ENCODE results near the gene FOXF1.

The FOXF1 gene

DNA sequence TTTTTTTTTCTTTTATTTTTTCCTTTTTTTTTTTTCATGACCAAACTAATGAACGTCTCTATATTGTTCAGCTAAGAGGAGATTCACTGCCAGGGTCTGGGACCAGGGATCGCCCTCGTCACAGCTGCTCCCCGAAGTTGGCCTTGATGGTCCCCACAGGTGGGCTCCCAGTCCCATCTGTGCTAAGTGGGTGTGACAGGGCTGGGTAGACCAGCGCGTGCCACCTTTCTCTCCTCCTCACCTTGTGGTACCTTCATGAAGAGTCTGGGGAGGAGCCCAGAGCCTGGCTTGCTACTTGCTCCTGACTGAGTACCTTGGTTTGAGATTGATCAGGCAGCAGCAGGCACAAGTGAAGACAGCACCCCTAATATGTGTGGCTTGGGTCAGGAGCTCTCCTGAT is 6.5 kb upstream of the FOXF1 start:
- no peak for DNase-seq

DNA sequence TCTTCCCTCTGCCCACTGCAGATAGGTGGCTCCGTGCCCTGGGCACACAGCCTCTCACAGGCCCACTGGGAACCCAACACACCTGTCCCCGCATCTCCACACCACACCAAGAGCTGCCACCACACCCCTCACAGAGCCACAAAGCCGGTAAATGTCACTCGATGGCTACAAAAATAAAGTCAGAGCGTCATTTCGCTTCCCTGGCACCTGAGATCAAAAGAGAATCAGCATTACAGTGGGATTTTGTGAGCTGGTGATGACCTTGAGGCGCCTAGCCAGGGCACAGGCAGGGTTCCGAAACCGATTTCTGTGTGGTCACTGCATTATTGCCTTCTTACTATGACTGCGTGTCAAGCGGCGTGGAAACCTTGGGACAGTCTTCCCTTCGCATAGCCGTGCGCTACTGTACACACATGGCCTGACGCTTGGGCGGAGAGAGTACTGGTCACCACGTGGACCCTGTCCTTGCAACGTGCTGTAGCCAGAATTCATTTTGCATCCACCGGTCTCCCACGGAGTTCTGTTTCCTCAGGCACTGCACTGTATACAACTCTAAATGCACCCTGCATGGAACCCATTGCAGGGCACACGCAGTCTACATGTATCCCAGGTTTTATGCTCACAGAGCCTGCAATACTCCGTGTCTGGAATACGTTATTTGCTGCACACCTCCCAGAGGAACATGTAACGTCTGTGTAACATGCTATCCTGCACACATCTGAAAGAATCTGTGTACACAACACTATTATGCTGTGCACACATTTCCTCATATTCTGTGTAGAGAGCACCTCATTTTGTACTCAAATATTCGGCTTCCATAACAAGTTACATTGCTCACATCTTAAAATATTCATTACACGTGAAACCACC is 5.8 kb upstream of the FOXF1 start:
- DNase-seq = no peak

DNA sequence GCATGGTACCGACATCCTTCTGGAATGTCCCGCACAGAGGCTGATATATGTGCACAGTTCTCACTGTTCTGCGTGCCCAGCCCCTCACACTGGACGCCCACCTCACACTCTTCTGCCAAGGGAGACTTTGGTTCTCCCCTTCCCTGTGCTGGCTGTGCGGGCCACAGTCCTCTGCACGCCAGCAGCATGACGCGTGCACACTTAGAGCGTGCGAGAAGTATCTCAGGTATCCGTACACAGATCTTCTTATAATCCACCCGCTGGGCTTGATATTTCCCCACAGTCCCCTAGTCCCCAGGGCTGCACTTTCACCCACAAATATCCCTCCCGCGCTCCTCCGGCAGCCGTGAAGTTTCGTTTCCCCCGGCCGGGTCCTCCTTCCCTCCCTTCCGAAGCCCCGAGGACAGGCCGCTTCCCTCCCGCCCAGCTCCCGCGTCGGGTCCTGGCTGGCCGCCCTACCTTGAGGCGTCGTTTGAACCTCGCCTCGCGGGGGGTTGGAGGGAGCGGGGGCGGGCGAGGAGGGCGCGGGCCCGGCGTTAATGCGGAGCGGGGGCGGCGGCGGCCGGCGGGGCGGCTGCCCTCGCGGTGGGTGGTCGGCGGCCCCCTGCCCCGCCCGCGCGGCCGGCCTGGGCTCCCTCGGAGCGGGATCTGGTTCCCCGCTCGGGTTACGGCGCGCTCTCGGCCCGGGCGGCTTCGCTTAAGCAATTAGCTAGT is 5.0 kb upstream of the FOXF1 start:
- no peak for DNase-seq

DNA sequence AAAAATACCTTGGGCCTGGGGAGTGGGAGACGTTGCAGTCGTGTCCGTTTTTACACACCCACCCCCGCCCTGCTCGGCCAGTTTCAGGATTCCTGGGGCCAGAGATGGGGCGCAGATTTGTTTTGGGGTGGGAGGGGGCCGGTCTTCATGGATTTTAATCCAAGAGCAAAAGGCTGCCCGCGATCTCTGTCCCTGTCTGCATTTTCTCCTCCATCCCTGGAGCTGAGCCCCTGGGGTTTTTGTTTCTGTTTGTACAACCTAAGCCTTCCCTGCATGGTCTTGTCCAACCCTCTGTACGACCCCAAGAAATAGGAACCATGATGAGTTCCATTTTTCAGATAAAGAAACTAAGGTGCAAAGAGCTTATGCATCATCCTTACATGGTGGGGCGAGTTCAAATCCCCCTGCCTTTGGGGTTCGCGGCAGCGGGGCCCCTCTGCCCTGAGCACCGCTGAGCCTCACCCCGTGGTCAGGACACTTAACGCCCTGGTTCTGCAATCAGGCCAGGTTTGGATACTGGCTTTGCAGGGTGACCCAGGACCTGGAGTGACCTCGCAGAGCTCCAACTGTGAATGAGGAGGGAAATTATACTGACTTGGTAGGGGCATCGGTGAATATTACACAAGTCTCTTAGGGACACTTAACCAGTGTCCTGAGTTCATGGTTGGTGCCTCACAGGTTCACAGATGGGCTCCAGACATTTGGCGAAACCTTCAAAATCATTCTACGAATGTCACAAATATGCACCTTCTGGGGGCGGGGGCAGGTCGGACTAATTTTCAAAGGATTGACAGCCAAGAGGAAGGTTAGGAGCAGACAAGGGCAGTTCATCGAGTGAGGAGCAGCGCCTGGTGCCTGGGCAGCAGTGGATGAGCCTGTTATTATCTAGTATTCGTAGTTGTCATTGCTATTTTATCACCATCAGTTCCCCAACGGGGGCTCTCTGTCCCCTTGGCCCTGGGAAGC is 4.1 kb upstream of the FOXF1 start:
- no peak for DNase-seq

DNA sequence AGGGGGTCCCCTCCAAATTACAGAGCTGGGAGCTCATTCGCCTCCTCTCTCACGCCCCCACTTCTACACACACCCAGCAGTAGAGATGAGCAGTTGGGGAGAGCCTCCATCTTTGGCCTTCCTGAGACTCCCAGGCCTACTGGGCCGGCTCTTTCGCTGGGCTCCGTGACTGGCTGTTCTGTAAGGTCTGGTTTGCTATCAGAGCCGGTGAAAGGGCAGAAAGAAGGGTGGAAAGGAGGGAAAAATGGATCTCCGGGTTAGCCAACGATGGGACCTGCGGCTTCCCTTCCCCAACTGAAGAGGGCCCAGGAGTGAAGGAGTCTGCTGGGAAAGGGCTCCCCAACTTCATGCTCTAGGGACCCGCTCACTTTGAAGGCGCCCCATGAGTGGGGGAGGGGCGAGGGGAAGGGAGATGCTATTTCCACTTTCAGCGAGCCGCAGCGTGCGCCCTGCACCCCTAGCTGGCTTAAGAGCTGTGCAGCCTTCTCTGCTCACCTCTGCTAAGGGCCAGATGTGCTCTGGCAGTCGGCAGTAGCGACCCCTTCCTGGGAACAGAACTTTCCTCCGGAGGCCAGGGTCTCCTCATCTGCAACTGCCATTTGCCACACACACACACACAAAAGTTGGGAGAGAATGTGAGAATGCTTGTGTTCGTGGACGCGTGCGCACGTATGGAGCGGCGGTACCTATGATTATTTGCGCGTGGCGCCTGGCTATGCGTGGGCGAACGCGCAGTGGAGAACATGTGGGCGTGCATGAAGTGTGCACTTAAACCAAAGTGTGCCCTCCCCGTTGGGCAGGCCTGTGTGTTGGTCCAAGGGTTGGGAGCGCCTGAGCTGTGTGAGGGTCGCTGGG is 2.9 kb upstream of the FOXF1 start:
- no peak for DNase-seq

DNA sequence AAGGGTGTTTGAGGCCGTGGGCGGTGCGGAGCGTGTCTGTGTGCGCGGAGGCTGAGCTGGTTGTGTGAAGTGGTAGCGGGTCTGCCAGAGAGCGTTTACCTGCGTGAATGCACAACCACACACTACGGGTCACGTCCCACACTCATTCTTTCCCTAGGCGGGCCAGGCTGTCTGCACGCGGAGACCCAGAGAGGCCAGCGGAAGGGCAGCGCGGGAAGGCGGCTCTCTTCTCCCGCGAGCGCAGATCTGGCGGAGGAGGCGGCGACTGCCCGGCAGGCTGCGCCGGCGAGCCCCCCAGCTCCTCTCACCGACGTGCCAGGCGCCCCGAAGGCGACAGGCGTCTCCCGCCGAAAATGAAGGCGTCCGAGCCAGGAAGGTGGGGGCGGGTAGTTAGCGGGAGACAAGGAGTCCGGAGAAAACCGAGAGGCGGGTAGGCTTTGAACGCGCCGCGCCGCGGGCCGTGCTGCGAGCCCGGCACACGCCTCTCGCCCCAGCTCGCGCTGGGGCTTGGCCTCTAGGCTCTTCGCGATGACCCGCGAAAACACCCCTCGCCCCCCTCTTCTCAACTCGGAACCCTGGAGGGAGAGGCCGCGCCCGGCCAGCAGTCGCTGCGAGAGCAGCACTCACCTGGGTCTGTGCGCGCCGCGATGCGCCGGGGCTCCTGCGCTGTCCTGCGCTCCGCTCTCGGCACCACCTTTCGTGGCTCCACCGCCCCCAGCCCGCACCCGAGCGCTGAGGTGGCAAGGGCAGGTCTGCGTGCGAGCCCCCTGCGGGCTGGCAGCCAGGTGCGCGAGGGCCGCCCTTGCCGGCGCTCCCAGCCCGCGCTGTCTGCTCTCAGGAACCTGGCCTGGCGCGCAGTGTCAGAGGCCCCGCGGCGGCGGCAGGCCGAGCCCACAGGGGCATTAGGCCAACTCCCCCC is 2.0 kb upstream of the FOXF1 start:
- DNase-seq = no peak

DNA sequence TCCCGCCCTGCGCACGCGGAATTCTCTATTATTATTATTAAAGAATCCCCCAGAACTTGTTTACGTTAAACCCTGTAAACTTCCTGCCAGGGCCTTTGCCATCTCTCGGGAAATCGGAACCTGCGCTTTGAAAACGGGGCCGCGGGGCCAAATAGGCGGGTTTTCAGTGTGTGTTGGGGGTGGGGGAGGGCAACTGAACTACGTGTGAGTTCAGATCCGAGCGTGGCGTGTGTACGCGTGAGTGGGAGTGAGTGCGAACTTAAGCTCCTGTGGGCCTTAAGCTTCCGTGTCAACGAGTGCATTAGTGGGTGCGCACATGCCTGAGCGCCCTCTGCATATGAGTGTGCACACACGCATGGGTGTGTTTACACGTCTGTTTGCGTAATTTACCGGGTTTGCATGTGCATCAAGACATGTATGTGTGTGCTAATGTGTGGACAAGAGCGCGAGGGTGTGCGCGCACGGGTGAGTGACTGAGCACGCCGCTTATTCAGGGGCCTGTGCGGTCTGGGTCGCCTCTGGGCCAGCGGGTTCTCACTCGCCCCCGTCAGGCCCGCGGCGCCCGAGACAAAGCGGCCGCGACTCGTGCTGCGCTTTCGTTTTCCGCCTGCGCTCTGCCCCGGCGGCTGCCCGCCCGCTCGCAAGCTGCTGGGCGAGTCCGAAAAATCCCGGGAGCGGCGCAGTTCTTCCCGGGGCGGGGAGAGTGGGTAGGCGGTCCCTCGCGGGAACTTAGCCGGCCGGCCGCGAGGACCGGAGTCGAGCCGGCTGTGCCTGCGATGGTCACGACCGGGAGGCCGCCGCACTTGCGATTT is 1.2 kb upstream of the FOXF1 start:
- no peak for DNase-seq

DNA sequence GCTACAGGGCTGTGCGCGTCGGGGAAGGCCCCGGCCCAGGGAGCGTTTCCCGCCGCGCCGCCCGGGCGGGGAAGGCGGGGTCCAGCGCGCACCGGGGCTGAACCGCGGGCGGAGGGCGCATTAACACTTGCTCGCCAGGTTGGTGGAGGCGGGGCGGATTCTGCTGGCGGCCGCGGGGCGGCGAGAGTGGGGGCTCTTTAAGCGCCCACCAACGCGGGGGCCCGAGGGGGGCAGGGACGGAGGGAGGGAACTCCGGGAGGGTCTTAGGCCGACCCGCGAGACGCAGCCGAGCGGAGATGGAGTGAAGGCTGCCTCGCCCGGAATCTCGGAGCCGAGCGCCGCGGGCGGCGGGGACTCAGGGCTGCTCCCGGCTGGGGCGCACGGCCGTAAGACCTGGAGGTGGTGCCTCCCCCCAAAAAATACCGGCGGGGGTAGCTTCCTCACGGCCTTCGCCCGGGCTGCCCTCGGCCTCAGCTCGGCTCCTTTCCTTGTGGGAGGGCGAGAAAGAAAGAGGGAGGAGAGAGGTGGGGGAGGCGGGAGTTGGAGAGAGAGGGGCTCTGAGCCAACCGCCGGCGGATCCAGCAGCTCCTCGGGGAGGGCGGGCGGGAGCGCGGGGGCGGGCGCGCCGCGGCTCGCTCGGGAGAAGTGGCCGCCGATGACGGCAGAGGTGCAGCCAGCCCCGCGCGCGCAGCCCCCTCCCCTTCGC is 415 bp upstream of the FOXF1 start:
- peak in 1 of 56 donors; percentile 9 for DNase-seq

DNA sequence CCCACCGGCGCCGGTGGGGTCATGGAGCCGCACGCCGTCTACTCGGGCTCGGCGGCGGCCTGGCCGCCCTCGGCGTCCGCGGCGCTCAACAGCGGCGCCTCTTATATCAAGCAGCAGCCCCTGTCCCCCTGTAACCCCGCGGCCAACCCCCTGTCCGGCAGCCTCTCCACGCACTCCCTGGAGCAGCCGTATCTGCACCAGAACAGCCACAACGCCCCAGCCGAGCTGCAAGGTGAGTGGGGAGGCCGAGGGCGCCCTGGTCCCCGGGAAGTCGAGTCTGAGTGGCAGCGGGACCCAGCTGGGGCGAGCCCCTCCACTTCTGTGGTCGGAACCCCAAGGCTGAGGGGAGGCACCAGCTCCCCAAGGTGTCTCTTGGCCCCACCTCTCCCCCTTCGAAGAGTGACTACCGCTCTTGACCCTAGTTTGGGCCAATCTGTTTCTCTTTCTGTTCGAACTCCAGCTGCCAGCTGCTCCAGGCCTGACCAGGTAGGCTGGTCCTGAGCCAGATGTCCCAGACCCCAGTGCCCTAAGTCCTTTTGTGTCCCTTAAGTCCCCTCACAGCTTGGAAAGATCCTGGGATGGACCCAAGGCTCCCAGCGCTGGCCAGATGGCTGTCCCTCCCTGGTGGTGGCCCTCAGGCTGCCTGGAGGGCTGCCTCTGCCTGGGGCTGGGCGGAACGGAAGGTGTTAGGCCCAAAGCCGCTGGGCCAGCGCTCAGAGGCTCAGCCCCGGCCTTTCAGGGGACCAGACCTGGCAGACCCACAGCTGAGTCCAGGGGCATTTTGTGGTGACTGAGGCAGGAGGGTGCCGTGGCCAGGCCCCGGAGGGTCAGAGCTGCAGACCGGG is 1.2 kb downstream of the FOXF1 start:
- DNase-seq = no peak

DNA sequence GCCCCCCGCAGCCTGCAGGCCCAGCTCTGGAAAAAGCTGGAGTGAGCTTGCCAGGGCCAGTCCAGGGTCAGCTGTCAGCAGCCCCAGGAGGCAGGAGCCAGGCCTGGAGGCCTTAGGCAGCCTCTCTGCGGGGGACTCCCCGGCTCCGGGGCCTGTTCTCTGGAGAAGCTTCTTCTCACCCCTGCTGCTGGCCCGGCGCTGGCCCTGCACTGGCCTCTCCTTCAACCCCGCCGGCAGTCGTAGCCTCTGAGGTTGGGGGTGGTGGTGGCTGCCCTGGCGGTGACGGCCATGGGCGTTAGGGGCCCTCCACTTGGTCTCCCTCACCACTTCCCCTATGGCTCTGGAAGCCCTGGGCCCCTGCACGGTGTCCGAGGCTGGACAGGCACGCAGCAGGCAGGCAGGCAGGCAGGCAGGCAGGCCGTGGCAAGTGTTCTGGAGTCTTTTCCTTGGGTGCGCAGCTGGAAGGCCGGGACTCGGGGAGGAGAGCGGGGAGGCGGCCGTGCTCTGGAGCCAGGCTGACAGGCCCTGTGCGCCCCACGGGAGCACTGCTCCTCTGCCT is 2.1 kb downstream of the FOXF1 start:
- DNase-seq = no peak

DNA sequence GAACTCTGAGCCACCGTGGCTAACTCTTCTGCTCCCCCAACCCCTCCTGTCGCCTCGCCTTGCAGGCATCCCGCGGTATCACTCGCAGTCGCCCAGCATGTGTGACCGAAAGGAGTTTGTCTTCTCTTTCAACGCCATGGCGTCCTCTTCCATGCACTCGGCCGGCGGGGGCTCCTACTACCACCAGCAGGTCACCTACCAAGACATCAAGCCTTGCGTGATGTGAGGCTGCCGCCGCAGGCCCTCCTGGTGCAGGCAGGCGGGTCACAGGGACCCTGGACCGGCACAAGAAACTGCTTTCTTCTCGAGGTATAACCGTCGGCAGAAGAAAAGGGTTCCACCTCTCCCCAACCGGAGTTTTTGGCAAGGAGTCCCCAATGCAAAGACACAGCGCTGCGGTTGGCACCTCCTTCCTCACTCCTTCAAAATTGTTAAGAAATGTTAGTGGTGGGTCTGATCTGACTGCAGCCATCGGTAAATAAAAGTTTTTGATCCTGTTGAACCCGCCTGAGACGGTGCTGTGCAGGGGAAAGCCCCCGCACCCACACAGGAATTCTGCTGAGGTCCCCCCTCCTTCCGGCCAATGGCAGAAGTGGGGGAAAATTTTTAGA is 2.6 kb downstream of the FOXF1 start:
- no peak for DNase-seq

DNA sequence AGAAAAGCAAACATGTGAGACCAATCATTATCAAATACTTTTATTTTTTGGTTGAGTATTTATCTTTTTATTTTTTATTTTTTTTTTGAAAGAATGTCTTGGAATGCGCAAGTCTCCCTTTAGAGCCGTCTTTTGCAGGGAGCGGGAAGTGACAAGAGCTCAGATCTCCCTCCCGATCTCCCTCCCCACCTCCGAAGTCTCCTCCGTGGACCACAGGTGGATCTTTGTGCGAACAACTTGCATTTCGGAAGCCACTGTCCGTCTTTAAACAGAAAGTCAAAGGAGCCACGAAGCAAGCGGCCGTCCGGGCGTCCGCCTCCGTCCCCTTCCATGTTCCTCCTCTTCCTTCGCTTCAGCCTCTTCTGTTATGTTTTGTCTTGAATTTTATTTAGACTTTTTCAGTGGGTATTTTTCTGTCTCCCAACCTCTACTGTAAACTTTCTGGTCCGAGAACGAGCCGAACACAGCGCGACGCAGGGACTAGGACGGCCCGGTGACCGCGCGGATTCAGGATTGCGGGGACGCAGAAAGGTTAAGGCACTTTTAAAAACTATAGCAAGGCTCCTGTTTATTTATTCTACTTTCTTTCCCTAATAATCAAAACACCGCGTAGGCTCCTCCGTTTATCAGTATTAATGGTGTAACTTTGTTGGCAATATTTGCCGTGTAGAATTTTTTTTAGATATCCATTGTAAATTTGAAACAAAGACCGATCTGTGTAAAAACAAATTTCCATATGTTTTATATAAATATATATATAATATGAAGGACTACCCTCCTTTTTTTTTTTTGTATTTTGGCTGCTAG is 3.3 kb downstream of the FOXF1 start:
- no peak for DNase-seq

DNA sequence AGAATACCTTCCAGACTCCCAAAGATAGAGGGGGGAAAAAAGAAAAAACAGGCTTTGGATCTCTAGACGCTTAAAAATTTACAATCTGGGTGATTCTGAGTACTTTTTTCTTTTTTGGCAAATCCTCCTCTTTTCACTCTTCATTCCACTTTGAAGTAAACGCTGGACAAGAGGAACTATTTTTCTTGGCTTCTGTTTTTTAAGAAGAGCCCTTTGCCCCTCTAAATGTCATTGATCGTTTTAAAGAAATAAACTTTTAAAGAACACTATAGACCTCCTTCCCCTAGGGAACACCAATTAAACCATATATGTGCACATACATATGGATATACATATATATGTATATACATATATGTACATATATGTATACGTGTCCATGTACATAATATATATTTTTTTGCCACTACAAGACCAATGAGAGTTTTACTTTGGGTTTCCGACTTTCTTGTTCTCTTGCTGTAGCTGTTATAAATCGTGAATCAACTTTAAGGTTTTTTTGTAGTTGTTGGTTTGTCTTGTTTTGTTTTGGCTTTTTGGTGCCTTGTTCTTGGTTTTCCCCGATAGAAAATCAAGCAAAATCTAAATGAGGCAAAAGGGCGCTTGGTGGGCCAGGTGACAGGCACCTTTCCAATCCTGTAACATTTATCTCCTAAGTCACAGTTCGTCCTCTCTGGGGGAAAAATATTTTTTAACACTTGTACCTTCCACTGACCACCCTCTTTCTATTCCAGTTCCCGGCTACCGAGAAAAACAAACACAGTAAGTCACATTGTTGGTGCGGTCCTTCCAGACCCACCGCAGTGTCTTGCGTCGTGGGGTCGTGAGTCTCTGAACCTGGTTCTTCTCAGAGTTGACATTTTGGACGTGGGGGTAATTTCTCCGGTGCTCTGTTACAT is 4.4 kb downstream of the FOXF1 start:
- no peak for DNase-seq

DNA sequence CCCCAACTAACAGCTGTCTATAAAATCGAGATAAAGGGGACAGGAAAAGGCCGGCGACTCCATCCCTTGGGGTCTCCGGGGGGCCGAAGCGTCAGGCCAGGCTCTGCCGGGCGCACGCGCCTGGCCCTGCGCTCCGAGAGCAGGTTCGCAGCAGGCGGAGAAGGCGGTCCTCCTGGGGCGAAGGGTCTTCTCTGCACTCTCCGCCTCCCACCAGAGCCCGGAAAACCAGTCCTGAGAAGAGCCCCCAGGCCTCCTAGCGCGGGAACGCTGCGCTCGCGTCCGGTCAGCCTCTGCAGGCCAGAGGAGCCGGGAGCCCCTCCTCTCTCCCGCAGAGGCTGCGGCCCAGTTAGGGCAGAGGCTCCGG is 5.1 kb downstream of the FOXF1 start:
- DNase-seq = no peak
